H1 (cell line): ENCODE results near the gene CCDC159. TPM values are rescaled to one million over a fixed set of nuclear protein-coding genes. Genes with fewer than 3 reads are reported as not detected.

ENCODE experiments used
- CTCF ChIA-PET: fragments of 300-600 bp; sonication (Branson Sonifier 250); formaldehyde crosslinking; loops from one replicate; lab custom pipeline; 2021; ENCODE audit not compliant: partially characterized antibody; lab: Charles Lee
- POLR2A ChIA-PET: fragments of 300-600 bp; sonication (Branson Sonifier 250); formaldehyde crosslinking; loops from one replicate; lab custom pipeline; 2021; ENCODE audit warnings: inconsistent platforms; ENCODE audit not compliant: partially characterized antibody; lab: Charles Lee
- DNase-seq, 2 experiments: peaks; one replicate each; pipeline versions ENCODE4 v3.0.0 to v3.0.0-alpha.2; 2010 to 2022; ENCODE audit warnings: low spot score in 2 of 2, low read depth in 1 of 2, mixed read lengths in 1 of 2
- FAIRE-seq: peaks from 2 replicates; lab custom pipeline; 2011; peaks lifted over from hg19 to GRCh38; lab: Jason Lieb, UNC
- H2AFZ ChIP-seq: 2 replicates; pipeline ENCODE4 v1.8.1; 2012; ENCODE audit warnings: low read length, inconsistent platforms
- H2AK5ac ChIP-seq: 2 replicates; pipeline ENCODE4 v1.6.1; 2013; ENCODE audit warnings: low read depth, low read length
- H2BK120ac ChIP-seq: replicated peaks from 2 replicates; pipeline ENCODE3; 2013; ENCODE audit warnings: low read depth, low read length, inconsistent platforms
- H2BK12ac ChIP-seq: 2 replicates; pipeline ENCODE4 v1.6.1; 2013; ENCODE audit warnings: low read depth, low read length
- H2BK15ac ChIP-seq: 2 replicates; pipeline ENCODE4 v1.6.1; 2013; ENCODE audit warnings: low read length
- H2BK20ac ChIP-seq: 2 replicates; pipeline ENCODE4 v1.6.1; 2013; ENCODE audit warnings: low read length
- H2BK5ac ChIP-seq: 2 replicates; pipeline ENCODE4 v1.6.1; 2013; ENCODE audit warnings: low read depth, low read length
- H3K14ac ChIP-seq: 2 replicates; pipeline ENCODE4 v1.6.1; 2013; ENCODE audit warnings: inconsistent platforms; ENCODE audit not compliant: insufficient read length
- H3K18ac ChIP-seq: 2 replicates; pipeline ENCODE4 v1.6.1; 2013; ENCODE audit warnings: low read length; ENCODE audit errors: extremely low read depth
- H3K23ac ChIP-seq: 2 replicates; pipeline ENCODE4 v1.6.1; 2013; ENCODE audit warnings: inconsistent platforms; ENCODE audit not compliant: insufficient read length
- H3K23me2 ChIP-seq: 2 replicates; pipeline ENCODE4 v1.6.1; 2013; ENCODE audit warnings: low read depth, low read length
- H3K27ac ChIP-seq: 2 replicates; pipeline ENCODE4 v1.6.1; 2011; ENCODE audit warnings: low read depth, low read length, inconsistent platforms
- H3K27me3 ChIP-seq, 4 experiments: replicated peaks in 1 of 4; 1 replicate in 1 of 4; 2 replicates in 3 of 4; pipeline versions ENCODE4 v1.6.1 to v1.8.1; 2011 to 2013; ENCODE audit warnings: low read length in 3 of 4, mild to moderate bottlenecking in 3 of 4, inconsistent platforms in 2 of 4, mixed read lengths in 2 of 4, moderate library complexity in 1 of 4; ENCODE audit not compliant: control insufficient read depth in 3 of 4, insufficient read depth in 3 of 4; ENCODE audit errors: extremely low read depth in 1 of 4
- H3K36me3 ChIP-seq, 4 experiments: 2 replicates each; pipeline versions ENCODE4 v1.6.1 to v1.8.1; 2011 to 2013; ENCODE audit warnings: mild to moderate bottlenecking in 4 of 4, low read length in 3 of 4, moderate library complexity in 2 of 4, control low read depth in 1 of 4, inconsistent platforms in 1 of 4; ENCODE audit not compliant: insufficient read depth in 4 of 4, control insufficient read depth in 2 of 4
- H3K4ac ChIP-seq: replicated peaks from 2 replicates; pipeline ENCODE3; 2013; ENCODE audit warnings: low read length, low read depth, mixed read lengths, inconsistent platforms; ENCODE audit not compliant: insufficient read length
- H3K4me1 ChIP-seq, 4 experiments: replicated peaks in 1 of 4; 1 replicate in 1 of 4; 2 replicates in 3 of 4; pipeline versions ENCODE4 v1.6.1 to v1.8.1; 2011 to 2013; ENCODE audit warnings: low read length in 3 of 4, inconsistent platforms in 2 of 4, mixed read lengths in 1 of 4; ENCODE audit not compliant: insufficient read depth in 4 of 4, control insufficient read depth in 3 of 4
- H3K4me2 ChIP-seq, 2 experiments: 2 replicates each; pipeline versions ENCODE4 v1.6.1 to v1.8.1; 2011 to 2013; ENCODE audit warnings: low read depth in 2 of 2, low read length in 2 of 2, control low read depth in 1 of 2, inconsistent platforms in 1 of 2, mild to moderate bottlenecking in 1 of 2; ENCODE audit not compliant: insufficient read depth in 1 of 2
- H3K4me3 ChIP-seq, 4 experiments: fragments of 200-600, 300-600 bp in 1 of 4; sonication (generic), shearing (Covaris generic), sonication (Bioruptor Twin) in 1 of 4; 2 replicates each; pipeline versions ENCODE4 v1.5.1 to v1.8.1; 2011 to 2016; ENCODE audit warnings: low read length in 4 of 4, low read depth in 3 of 4, control low read depth in 2 of 4, inconsistent platforms in 2 of 4, mild to moderate bottlenecking in 2 of 4, mixed read lengths in 1 of 4, moderate library complexity in 1 of 4; ENCODE audit not compliant: insufficient read depth in 2 of 4; ENCODE audit errors: extremely low read depth in 1 of 4
- H3K56ac ChIP-seq: replicated peaks from 2 replicates; pipeline ENCODE3; 2013; ENCODE audit warnings: low read depth, mild to moderate bottlenecking, mixed read lengths, low read length, inconsistent platforms; ENCODE audit not compliant: insufficient read length
- H3K79me1 ChIP-seq: 2 replicates; pipeline ENCODE4 v1.6.1; 2013; ENCODE audit warnings: low read depth, low read length, control low read depth
- H3K79me2 ChIP-seq, 2 experiments: 2 replicates each; pipeline versions ENCODE4 v1.6.1 to v1.8.1; 2012 to 2013; ENCODE audit warnings: low read length in 2 of 2, mild to moderate bottlenecking in 2 of 2, inconsistent platforms in 1 of 2; ENCODE audit not compliant: insufficient read depth in 2 of 2, control insufficient read depth in 1 of 2
- H3K9ac ChIP-seq, 4 experiments: replicated peaks in 1 of 4; 1 replicate in 1 of 4; 2 replicates in 3 of 4; pipeline versions ENCODE4 v1.6.1 to v1.8.1; 2011 to 2013; ENCODE audit warnings: low read depth in 3 of 4, low read length in 3 of 4, control low read depth in 2 of 4, mild to moderate bottlenecking in 2 of 4, moderate library complexity in 2 of 4, inconsistent platforms in 1 of 4; ENCODE audit errors: extremely low read depth in 1 of 4
- H3K9me3 ChIP-seq, 2 experiments: 2 replicates each; pipeline versions ENCODE4 v1.6.1 to v1.8.1; 2012 to 2013; ENCODE audit warnings: mild to moderate bottlenecking in 2 of 2, moderate library complexity in 2 of 2, control low read depth in 1 of 2, inconsistent platforms in 1 of 2, low read depth in 1 of 2, low read length in 1 of 2, mixed read lengths in 1 of 2; ENCODE audit not compliant: insufficient read depth in 2 of 2
- H4K20me1 ChIP-seq, 2 experiments: replicated peaks in 1 of 2; 2 replicates each; pipeline versions ENCODE3 to v1.8.1; 2011 to 2013; ENCODE audit warnings: inconsistent platforms in 2 of 2, low read length in 2 of 2, mild to moderate bottlenecking in 1 of 2; ENCODE audit not compliant: insufficient read depth in 2 of 2, control insufficient read depth in 1 of 2
- H4K5ac ChIP-seq: 2 replicates; pipeline ENCODE4 v1.6.1; 2013; ENCODE audit warnings: low read length, low read depth, mixed read lengths, inconsistent platforms; ENCODE audit not compliant: insufficient read length
- H4K8ac ChIP-seq: 2 replicates; pipeline ENCODE4 v1.8.0; 2013; ENCODE audit warnings: mild to moderate bottlenecking, moderate library complexity, low read length, inconsistent platforms; ENCODE audit not compliant: insufficient read depth; ENCODE audit errors: extremely low read depth
- H4K91ac ChIP-seq: replicated peaks from 2 replicates; pipeline ENCODE3; 2013; ENCODE audit warnings: low read length, mixed read lengths, inconsistent platforms; ENCODE audit not compliant: insufficient read length
- MAX ChIP-seq: IDR thresholded peaks from 2 replicates; pipeline ENCODE4 v1.6.1; 2012; ENCODE audit warnings: inconsistent platforms
- YY1 ChIP-seq: IDR thresholded peaks from 2 replicates; pipeline ENCODE4 v1.6.1; 2011; ENCODE audit warnings: low read depth, mild to moderate bottlenecking, low read length
- WGBS, 2 experiments: shearing (Covaris generic) in 1 of 2; methylation state at CpG; one replicate each; pipeline versions ENCODE4 v1.1.6 to v1.1.7; 2013 to 2015; ENCODE audit warnings: low lambda C conversion rate in 2 of 2, mixed read lengths in 2 of 2, inconsistent platforms in 1 of 2, low coverage in 1 of 2, missing lambda C conversion rate in 1 of 2; ENCODE audit not compliant: insufficient replicate concordance in 2 of 2, insufficient coverage in 1 of 2, insufficient read length in 1 of 2; ENCODE audit errors: extremely low coverage in 1 of 2, missing lambda C conversion rate in 1 of 2; 5-methylcytosine and 5-hydroxymethylcytosine counted together
- polyA plus RNA-seq, 7 experiments: library from polyadenylated mRNA; depleted of rRNA in 3 of 7; stranded (reverse) in 5 of 7; unstranded in 2 of 7; fragments of >200 nt in 5 of 7; fragments of 200-250 nt in 2 of 7; gene quantifications; 1 replicate in 5 of 7; 2 replicates in 1 of 7; 4 replicates in 1 of 7; pipeline versions ENCODE4 v1.2.1 to v1.2.3, GENCODE V29; 2011 to 2013; ENCODE audit warnings: missing spikeins in 2 of 7, mixed read lengths in 2 of 7
- total RNA-seq: library from RNA; stranded (reverse); fragmentation: NEBNext Ultra II Directional; extraction: Animal tissue kit (Norgen Biotek cat#: 25700); gene quantifications from 2 replicates; pipeline ENCODE4 v1.2.1, GENCODE V29; 2021

The CCDC159 gene
- total and polyA plus RNA-seq, 2 of the 8 experiments (the other 6 are each of a cell fraction or from before 2014, with no cell fraction given) = 4.0 to 5.4 TPM

GRCh38 chr19:11359421-11359820 lies 13.1 kb downstream of the CCDC159 start:
- Histone ChIP-seq H3K27ac (no peak overlapping the region), H3K36me3 (no peaks in the 10 kb centered on the region), H3K18ac (no peak overlapping the region), H3K23ac (no peak overlapping the region), H4K5ac (no peak overlapping the region), H2BK120ac (no peak overlapping the region), H3K4me1 (peaks cover 3 to 17% (median 11%) of the 10 kb centered on the region in 4 experiments), H2AK5ac (no peak overlapping the region), H4K91ac (no peak overlapping the region), H3K9me3 (no peaks in the 10 kb centered on the region), H4K8ac (no peak overlapping the region), H3K9ac (no peak overlapping the region), H2BK15ac (no peak overlapping the region), H3K56ac (no peak overlapping the region), H3K79me2 (no peaks in the 10 kb centered on the region), H2BK20ac (no peak overlapping the region), H2BK5ac (no peak overlapping the region), H3K4ac (no peak overlapping the region), H3K4me2 (no peak overlapping the region), H3K14ac (no peak overlapping the region), H3K23me2 (peaks cover 18% of the 10 kb centered on the region; the same call in 1 of the 2 replicates), H2BK12ac (no peak overlapping the region), H2AFZ (no peak overlapping the region), H4K20me1 (peaks cover 0 to 5% of the 10 kb centered on the region in 2 experiments), H3K79me1 (peaks cover 3% of the 10 kb centered on the region; the same call in 1 of the 2 replicates), H3K27me3 (peaks cover 0 to 17% (median 12%) of the 10 kb centered on the region in 4 experiments; a peak in 3 of 7 replicates), H3K4me3 (no peak overlapping the region)
- FAIRE-seq (no peak), DNase-seq (no peak)
- ChIA-PET CTCF (interaction anchor here (0.6 to 2.6 kb wide), 3 partner anchors 16 to 1290 kb away, joined by 3 to 26 read pairs (median 4); partner anchors contain the start of gene SWSAP1), POLR2A (interaction anchor here (0.8 to 3.1 kb wide), 4 partner anchors 11 to 22 kb away, joined by 3 to 34 read pairs (median 6); partner anchors contain the start of gene SWSAP1)
- TF ChIP-seq YY1 (no peak), MAX (no peak)
- WGBS, 2 experiments = 93% methylated on average over 11 of the region's 11 CpGs; no CpG with 5 or more reads in 1 of the 2 experiments
